NCI-H128 (cell line): Measurements from ENCODE around the gene ZNF600.
"Not testable (repeated sequence)": the region's sequence is repeated elsewhere in the genome, so short reads cannot be mapped to it uniquely, and the experiment has no call there.

Source experiments
- DNase-seq: peaks from one replicate; lab custom pipeline; 2025; ENCODE audit not compliant: unreplicated experiment; lab: John Stamatoyannopoulos, UW

ZNF600 gene

DNA sequence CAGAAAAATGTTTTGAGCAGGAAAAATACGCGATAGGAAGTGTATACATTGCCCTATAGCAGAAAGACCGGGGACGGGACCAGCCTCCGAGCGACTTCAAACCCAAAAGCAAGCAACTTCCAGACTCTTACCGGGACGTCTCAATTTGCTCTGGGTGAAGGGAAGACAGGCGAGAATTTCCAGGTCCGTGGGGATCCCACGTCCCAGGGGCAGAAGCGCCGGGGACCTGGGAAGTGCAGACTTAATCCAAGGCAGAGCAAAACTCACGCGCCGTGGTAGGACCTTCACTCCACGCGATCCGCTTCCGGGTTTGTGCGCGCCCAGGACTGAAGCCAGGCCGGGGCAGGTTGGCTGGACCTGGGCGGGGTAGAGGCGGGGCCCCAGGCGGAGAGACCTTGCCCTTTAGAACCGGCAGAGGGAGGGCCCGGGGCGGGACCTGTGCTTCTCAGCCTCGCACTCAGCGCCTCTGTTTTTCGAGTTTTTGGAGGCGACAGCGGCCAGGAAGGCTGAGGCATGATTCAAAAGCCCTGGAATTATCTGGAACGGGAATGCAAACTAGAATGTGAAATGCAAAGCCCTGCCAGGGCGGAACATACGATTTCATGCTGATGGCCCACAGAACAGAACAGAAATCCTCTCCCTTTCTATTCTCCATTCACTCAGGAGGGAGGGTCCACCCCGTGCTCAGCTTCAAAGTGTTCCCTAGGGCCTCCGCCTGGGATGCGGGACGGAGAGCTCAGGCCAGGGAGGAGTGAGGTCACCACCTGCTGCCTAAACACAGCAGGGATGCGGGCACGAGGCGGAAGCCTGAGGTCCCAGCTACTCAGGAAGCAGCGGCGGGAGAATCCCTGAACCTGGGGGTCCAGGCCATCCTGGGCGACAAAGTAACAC is at the start of gene ZNF600:
ZNF600 (minus strand) TSS at position 328 of the 891 bp plus-strand sequence. CDS start 7,903 bp downstream, outside the sequence.
- peak; percentile 65 for DNase-seq

DNA sequence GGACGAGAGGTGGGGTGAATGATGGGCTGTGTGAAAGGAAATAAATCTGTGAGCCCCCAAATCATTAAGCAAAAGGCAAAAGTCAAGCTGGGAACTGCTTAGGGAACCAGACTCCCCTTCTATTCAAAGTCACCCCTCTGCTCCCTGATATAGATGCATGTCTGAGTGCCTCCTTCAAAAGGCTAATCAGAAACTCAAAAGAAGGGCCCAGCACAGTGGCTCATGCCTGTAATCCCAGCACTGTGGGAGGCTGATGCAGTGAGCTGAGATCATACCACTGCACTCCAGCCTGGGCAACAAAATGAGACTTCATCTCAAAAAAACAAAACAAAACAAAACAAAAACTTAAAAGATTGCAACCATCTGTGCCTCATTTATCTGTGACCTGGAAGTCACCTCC is 47.7 kb upstream of the ZNF600 start:
- not testable (repeated sequence) for DNase-seq

DNA sequence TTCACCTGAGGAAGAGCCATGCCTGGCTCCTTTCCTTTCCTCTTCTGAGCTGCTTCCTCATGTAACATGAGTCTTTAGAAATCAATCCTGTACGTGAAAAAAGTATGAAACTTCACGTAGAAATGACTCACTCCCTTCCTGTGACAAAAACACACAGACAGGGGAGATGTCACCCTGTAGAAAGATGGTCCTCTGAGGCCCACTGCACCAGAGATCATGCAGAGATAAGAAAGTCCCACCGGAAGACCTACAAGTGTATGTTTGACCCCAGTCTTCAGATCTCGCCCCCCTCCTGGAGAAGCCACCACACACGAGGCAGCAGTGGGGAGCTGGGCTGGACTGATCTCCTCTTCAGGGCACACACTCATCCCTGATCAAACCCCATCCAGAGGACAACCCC is 47.0 kb upstream of the ZNF600 start:
- not testable (repeated sequence) for DNase-seq

DNA sequence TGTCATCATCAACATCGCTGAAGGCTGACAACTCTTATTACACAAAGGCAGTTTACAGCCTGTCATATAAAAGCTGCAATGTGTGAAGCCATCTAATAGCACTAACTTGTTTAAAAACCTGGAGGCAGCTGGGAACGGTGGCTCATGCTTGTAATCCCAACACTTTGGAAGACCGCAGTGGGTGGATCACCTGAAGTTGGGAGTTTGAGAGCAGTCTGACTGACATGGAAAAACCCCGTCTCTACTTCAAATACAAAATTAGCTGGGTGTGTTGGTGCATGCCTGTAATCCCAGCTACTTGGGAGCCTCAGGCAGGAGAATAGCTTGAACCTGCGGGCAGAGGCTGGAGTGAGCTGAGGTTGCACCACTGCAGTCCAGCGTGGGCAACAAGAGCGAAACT is 43.3 kb upstream of the ZNF600 start:
- not testable (repeated sequence) for DNase-seq

DNA sequence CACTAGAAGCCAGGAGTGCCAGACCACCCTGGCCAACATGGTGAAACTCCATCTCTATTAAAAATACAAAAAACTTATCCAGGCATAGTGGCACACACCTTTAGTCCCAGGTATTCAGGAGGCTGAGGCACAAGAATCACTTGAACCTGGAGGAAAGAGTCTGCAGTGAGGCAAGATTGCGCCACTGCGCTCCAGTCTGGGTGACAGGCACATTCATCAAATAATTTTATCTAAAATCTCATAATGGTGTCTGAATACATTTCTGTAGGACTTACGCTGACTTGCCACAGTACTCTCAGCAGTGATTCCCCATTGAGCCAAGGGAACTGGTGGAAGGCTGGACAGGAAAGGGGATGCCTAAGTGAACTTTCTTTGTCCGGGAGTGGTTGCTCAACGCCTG is 39.2 kb upstream of the ZNF600 start:
- no peak for DNase-seq

DNA sequence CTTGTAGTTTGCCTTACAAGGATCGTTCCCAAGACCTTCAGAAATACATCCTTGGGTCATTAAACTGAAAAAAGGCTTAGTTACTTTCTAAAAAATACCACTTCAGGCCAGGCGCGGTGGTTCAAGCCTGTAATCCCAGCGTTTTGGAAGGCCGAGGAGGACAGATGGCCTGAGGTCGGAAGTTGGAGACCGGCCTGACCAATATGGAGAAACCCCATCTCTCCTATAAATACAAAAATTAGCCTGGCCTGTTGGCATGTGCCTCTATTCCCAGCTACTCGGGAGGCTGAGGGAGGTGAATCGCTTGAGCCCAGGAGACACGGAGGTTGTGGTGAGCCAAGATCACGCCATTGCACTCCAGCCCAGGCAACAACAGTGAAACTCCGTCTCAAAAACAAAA is 37.1 kb upstream of the ZNF600 start:
- DNase-seq, result no peak

DNA sequence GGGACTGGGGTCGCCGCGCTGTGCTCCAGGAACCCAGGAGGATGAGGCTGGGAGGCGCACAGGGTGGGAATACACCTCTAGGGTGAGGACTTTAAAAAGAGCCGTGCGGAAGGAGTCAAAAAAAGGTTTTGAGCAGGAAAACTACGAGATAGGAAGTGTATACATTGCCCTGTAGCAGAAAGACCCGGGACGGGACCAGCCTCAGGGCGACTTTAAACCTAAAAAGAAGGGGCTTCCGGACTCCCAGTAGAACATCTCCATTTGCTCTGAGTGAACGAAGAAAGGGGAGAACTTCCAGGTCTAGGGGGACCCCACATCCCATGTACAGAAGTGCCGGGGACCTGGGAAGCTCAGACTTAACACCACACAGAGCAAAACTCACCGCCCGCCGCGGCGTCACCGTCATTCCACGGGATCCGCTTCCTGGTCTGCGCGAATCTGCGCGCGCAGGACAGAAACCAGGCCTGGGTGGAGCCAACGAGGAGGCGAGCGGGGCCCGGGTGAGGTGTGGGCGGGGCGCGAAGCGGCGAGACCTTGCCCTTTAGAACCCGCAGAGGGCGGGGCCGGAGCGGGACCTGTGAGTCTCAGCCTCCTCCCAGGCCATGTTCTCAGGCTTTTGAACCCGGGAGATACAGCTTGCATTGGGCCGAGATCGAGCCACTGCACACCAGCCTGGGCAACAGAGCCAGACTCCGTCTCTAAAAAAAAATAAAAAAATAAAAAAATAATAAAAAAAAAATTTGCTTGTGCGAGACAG is 34.8 kb upstream of the ZNF600 start, which contains the start of gene ZNF28:
ZNF28 (minus strand) TSS at position 430 of the 757 bp plus-strand sequence. CDS start 3,675 bp downstream, outside the sequence.
- not testable (repeated sequence) for DNase-seq

DNA sequence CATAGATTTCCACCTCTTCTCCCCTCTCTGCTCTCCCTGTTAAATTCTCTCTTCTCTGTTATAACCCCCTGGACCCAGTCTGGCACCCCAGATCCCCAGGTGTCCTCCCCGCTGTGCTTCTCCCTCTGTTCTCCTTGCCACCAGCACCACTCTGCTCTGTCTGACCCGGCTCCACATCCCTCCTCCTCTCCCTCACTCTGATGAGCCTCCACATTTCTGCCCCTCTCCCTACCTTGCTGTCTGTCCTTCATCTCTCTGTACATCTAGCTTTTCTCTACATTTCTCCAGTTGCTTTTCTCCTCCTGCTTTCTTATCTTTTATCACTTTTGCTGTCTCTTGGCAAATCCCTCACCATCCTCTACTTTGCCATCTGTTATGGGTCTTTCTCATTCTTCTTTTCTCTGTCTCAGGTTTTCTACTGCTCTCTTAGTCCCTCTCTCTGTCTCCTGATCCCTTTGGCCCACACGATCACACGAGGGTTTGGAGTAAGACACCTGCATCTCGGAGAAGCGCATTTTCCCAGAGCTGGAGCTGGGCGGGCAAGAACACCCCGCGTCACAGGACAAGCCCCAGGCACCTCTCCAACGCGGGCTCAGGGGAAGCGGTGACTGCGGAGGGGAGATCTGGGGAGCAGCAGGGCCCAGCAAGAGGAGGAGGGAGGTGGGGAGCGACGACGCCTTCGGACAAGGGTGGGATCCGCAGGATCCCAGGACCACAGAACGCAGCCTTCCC is 34.0 kb upstream of the ZNF600 start:
- not testable (repeated sequence) for DNase-seq

DNA sequence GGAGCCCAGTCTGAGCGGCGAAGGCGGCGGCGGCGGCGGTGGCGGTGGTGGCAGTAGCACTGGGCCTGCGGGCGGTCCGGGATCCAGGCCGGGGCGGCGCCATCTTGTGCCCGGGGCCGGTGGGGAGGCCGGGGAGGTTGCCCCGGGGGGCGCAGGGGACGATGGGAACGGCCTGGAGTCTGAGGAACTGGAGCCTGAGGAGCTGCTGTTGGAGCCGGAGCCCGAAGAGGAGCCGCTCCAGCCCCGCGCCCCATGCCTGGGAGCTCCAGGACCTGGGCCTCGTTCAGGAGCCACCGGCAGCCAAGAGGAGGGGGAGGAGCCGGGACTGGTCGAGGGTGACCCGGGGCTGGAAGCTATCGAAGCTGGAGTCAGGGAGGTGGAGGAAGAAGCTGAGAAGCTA is 23.2 kb upstream of the ZNF600 start:
- no peak for DNase-seq

DNA sequence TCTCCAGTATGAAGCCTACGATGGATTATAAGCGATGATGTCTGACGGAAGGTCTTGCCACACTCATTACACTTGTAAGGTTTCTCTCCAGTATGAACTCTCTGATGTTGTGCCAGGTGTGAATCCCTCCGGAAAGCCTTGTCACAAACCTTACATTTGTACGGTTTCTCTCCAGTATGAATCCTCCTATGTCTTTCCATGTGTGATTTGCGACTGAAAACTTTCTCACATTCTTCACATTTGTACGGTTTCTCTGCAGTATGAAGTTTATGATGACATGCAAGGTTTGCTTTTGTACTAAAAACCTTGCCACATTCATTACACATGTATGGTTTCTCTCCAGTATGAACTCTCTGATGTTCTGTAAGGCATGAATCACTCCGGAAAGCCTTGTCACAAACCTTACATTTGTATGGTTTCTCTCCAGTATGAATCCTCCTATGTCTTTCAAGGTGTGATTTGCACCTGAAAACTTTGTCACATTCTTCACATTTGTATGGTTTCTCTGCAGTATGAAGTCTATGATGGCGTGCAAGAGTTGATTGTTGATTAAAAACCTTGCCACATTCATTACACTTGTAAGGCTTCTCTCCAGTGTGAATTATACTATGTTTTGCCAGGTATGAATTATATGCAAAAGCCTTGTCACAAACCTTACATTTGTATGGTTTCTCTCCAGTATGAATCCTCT is 13.5 kb upstream of the ZNF600 start:
- DNase-seq, result not testable (repeated sequence)

DNA sequence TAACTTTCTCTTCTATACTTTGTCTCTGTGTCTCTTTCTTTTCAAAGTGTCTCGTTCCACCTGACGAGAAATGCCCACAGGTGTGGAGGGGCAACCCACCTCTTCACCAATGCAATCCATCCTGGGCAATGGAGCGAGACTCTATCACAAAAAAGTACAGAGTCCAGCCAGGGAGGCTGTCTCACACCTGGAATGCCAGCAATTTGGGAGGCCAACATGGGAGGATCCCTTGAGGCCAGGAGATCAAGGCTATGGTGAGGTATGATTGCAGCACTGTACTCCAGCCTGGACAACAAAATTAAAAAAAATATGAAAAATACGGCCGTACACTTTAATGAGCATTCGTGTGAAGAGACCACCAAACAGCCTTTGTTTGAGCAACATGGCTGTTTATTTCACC is 2.8 kb upstream of the ZNF600 start:
- DNase-seq, result no peak

DNA sequence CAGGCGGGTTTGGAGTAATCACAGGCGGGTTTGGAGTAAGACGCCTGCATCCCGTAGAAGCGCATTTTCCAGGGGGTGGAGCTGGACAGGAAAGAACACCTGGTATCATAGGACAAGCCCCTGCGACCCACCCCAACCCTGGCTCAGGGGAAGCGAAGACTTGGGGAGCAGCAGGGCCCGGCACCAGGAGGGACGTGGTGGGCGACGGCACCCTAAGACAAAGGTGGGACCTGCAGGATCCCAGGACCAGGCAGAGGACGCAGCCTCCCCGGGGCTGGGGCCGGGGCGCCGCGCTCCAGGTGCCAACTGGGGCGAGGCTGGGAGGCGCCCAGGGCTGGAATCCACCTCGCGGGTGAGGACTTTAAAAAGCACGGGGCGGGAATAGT is 520 bp downstream of the ZNF600 start:
- no peak for DNase-seq

DNA sequence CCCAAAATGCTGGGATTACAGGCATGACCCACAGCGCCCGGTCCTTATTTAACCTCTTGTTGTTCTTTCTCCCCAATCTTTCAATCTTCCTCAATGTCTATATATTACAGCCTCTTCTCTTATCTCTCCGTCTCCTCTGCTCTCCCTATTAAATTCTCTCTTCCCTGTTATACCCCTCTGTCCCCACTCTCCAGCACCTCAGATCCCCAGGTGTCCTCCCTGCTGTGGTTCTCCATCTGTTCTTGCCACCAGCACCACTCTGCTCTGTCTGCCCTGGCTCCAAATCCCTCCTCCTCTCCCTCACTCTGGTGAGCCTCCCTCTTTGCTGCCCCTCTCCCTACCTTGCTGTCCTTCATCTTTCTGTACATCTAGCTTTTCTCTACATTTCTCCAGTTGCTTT is 1.1 kb downstream of the ZNF600 start:
- DNase-seq, result no peak

DNA sequence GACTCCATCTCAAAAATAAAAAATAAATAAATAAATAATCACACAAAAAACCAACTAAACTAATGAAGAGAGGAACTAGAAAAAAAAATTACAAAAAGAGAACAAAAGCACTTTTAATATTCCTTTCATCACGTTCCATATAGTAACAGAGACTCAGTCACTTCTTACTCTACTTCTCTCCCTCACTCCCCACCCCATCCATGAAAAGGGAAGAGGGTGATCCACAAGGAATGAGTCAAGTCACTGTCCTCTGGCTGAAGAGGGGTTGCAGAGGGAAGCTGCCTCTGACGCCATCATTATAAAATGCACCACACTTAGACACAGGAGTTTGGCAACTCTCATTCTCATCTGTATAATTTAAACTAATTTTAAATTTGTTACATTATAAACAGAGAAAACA is 3.7 kb downstream of the ZNF600 start:
- not testable (repeated sequence) for DNase-seq

DNA sequence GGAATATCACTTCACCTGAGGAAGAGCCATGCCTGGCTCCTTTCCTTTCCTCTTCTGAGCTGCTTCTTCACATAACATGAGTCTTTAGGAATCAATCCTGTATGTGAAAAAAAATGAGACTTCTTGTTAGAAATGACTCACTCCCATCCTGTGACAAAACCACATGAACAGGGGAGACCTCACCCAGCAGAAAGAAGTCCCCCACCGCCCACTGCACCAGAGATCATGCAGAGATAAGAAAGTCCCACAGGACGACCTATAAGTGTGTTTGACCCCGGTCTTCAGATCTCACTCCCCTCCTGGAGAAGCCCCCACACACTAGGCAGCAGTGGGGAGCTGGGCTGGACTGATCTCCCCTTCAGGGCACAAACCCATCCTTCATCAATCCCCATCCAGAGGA is 7.8 kb downstream of the ZNF600 start:
- DNase-seq, result no peak

DNA sequence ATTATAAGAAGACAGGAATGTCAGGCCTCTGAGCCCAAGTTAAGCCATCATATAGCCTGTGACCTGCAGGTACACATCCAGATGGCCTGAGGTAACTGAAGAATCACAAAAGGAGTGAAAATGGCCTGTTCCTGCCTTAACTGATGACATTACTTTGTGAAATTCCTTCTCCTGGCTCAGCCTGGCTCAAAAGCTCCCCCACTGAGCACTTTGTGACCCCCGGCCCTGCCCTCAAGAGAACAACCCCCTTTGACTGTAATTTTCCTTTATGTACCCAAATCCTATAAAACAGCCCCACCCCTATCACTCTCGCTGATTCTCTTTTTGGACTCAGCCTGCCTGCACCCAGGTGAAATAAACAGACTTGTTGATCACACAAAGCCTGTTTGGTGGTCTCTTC is 30.1 kb downstream of the ZNF600 start:
- not testable (repeated sequence) for DNase-seq

DNA sequence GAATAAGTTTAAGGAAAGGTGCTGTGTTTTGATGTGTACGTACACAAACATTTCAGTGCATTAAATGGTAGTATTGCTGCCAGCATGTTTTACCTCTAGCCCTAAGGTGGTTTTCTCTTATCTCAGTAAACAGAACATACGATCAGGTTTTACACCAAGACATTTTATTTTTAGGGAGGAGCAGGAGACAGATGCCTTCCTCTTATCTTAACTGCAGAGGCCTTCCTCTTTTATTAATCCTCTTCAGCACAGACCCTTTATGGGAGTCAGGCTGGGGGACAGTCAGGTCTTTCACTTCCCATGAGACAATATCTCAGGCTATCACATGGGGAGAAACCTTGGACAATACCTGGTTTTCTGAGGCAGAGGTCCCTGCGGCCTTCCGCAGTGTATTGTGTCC is 36.8 kb downstream of the ZNF600 start:
- DNase-seq, result no peak

DNA sequence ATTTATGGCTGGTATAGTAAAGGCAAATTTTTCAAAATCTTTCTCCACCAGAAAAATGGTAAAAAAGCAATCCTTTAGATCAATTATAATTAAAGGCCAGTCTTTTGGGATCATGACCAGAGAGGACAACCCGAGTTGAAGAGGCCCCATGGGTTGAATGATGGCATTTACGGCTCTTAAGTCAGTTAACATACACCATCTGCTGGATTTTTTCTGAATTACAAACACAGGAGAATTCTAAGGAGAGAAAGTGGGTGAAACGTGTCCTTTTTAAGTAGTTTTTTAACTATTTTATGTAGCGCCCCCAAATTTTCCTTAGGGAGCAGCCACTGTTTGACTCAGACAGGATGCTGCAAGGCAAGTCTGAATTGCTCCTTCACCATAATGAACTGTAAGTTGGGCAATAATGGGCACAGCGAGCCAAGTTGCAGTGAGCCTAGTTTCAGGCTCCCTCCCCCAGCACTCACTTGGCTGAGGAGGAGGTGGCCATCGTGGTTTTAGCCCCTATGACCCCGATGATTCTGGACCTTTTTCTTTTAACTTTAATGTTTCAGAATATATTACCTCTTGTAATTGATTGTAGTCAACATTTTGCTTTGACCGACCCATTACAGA is 38.1 kb downstream of the ZNF600 start:
- no peak for DNase-seq

DNA sequence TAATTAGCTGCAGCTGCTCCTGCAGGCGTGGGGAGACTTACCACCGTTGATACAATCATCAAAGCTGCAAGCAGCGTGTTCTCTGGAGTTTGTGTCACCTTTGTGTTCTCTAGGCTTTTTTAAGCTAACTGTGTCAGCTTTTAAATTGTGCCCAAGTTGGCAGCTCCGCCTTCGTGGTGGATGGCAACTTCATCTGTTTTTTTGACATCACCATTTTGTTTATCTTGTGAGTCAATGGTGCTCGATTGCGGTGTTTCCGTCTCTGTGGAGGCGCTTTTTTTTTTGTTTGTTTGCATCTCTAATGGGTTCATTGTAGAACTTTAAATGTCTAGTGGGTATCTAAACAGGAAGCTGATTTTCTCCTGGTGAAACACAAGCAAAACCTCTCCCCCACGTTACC is 40.7 kb downstream of the ZNF600 start:
- not testable (repeated sequence) for DNase-seq

DNA sequence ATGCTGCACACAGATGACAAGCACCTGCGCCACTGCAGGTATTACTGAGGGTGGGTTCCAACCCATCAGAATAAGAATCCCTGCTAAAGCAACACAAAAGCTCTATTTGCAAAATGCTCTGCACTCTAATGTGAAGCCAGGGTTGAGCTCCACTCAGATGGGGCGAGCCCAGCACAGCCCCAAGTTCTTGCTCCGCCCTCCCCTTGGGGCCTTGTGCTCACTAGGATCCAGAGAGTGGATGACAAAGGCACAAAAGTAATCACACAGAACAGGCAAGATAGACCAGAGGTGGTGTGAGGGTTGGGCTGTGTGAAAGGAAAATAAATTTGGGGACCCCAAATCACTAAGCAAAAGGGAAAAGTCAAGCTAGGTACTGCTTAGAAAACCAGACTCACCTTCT is 43.5 kb downstream of the ZNF600 start:
- no peak for DNase-seq
